ENCODE data around the gene ZNF398. TPM values are rescaled to one million over a fixed set of nuclear protein-coding genes. Genes with fewer than 3 reads are reported as not detected.
"Not testable (repeated sequence)": the region's sequence is repeated elsewhere in the genome, so short reads cannot be mapped to it uniquely, and the experiment has no call there.

The ZNF398 gene
- total RNA-seq, 2 experiments from 2014 or later, result 7.2 to 8.7 TPM

GRCh38 chr7:149223761-149224160, 76.5 kb downstream of the ZNF398 start:
- Mint-ChIP-seq H3K4me1 (ENCODE audit: low read depth) (no peaks in the 10 kb centered on the region), H3K27me3 (no peaks in the 10 kb centered on the region), H3K36me3 (ENCODE audit: low read depth) (peaks cover 46% of the 10 kb centered on the region), H3K9me3 (no peaks in the 10 kb centered on the region), H3K4me3 (no peak overlapping the region), H3K27ac (no peak overlapping the region)
- POLR2A ChIA-PET, result interaction anchor here (1.0 kb wide), 1 partner anchor 25 kb away, joined by 3 read pairs; no protein-coding TSS in a partner anchor
- no peak for TF ChIP-seq CTCF (IDR thresholded peaks at IDR 0.05)
- ATAC-seq (no peak), DNase-seq (no peak)
- CTCF ChIA-PET, result no interaction called here
- intact Hi-C loops (cut with micrococcal nuclease), result no loop called here

DNA sequence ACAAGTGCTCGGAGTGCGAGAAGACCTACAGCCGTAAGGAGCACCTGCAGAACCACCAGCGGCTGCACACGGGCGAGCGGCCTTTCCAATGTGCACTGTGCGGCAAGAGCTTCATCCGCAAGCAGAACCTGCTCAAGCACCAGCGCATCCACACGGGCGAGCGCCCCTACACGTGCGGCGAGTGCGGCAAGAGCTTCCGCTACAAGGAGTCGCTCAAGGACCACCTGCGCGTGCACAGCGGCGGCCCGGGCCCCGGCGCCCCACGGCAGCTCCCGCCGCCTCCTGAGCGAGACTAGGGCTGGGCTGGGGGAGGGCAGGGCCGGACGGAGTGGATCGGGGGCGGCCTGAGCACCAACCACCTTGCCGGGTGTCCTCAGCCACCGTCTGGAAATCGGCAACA, 77.1 kb downstream of the ZNF398 start:
- intact Hi-C loops (cut with micrococcal nuclease), result no loop called here
- no peaks in the 10 kb centered on the region for H3K27me3 Mint-ChIP-seq
- ChIA-PET POLR2A (interaction anchor here (1.0 to 1.8 kb wide), 2 partner anchors 26 to 29 kb away, joined by 3 to 4 read pairs; partner anchors contain the start of gene ZNF282), CTCF (no interaction called here)
- peaks cover 40% of the 10 kb centered on the region for H3K36me3 Mint-ChIP-seq (ENCODE audit: low read depth)
- ATAC-seq (no peak), DNase-seq (no peak)
- no peak for TF ChIP-seq CTCF (IDR thresholded peaks at IDR 0.05)
- H3K4me1 Mint-ChIP-seq (ENCODE audit: low read depth), result no peaks in the 10 kb centered on the region
- no peak overlapping the region for H3K27ac Mint-ChIP-seq
- no peaks in the 10 kb centered on the region for H3K9me3 Mint-ChIP-seq
- H3K4me3 Mint-ChIP-seq, result no peak overlapping the region

GRCh38 chr7:149225106-149225505, 77.9 kb downstream of the ZNF398 start:
- ChIA-PET POLR2A (interaction anchor here (1.8 kb wide), 1 partner anchor 29 kb away, joined by 4 read pairs; the partner anchor contains the start of gene ZNF282), CTCF (no interaction called here)
- H3K27ac Mint-ChIP-seq, result no peak overlapping the region
- DNase-seq (no peak), ATAC-seq (no peak)
- H3K4me3 Mint-ChIP-seq, result no peak overlapping the region
- intact Hi-C loops (cut with micrococcal nuclease), result no loop called here
- H3K4me1 Mint-ChIP-seq (ENCODE audit: low read depth), result no peaks in the 10 kb centered on the region
- H3K9me3 Mint-ChIP-seq, result no peaks in the 10 kb centered on the region
- peaks cover 37% of the 10 kb centered on the region for H3K36me3 Mint-ChIP-seq (ENCODE audit: low read depth)
- no peaks in the 10 kb centered on the region for H3K27me3 Mint-ChIP-seq
- no peak for TF ChIP-seq CTCF (IDR thresholded peaks at IDR 0.05)

DNA sequence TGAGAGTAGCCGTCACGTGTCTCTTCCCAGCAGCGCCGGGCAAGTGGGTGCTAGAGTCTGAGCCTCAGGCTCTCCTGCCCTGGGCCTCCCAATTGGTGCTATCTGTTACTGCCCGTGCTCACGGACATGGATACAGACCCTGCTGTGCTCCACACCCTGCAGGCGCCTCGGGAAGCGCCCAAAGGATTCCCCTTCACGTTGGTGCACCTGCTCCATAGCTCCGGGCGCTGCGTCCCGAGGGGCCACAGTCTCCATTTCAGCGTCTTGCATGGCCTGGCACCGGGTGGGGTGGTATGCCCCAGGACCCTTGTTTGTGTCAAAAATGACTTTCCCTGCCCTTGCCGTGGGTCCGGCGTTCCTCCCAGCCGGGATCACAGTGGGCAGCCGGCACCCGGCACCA, 78.4 kb downstream of the ZNF398 start:
- ChIA-PET POLR2A (interaction anchor here (1.8 kb wide), 1 partner anchor 30 kb away, joined by 4 read pairs; the partner anchor contains the start of gene ZNF282), CTCF (interaction anchor here (0.6 kb wide), 1 partner anchor 722 kb away, joined by 3 read pairs; no protein-coding TSS in a partner anchor)
- no peak for TF ChIP-seq CTCF (IDR thresholded peaks at IDR 0.05)
- no peak for DNase-seq
- H3K9me3 Mint-ChIP-seq, result no peaks in the 10 kb centered on the region
- H3K36me3 Mint-ChIP-seq (ENCODE audit: low read depth), result peaks cover 34% of the 10 kb centered on the region
- intact Hi-C loops (cut with micrococcal nuclease), result no loop called here
- H3K4me1 Mint-ChIP-seq (ENCODE audit: low read depth), result no peaks in the 10 kb centered on the region
- no peak overlapping the region for H3K27ac Mint-ChIP-seq
- H3K27me3 Mint-ChIP-seq, result no peaks in the 10 kb centered on the region
- no peak overlapping the region for H3K4me3 Mint-ChIP-seq
- ATAC-seq, result no peak

DNA sequence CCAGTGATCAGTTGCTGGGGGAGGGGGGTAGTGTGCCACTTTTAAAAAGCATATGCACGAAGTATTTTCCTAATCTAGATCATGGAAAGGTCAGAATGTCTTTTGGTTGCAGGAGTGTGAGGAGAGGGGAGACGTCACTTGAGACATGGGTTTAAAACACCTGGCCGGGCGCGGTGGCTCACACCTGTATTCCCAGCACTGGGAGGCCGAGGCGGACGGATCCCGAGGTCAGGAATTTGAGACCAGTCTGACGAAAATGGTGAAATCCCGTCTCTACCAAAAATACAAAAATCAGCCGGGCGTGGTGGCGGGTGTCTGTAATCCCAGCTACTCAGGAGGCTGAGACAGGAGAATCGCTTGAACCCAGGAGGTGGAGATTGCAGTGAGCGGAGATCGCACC, 79.1 kb downstream of the ZNF398 start:
- POLR2A ChIA-PET; H3K27me3 Mint-ChIP-seq; DNase-seq; CTCF ChIA-PET; H3K4me3 Mint-ChIP-seq; H3K27ac Mint-ChIP-seq; ATAC-seq; intact Hi-C loops (cut with micrococcal nuclease); H3K4me1 Mint-ChIP-seq (ENCODE audit: low read depth); H3K9me3 Mint-ChIP-seq: not testable (repeated sequence)
- H3K36me3 Mint-ChIP-seq (ENCODE audit: low read depth), result peaks cover 31% of the 10 kb centered on the region
